HG03108 (cell line): ENCODE results near the gene DTYMK.
A peak's percentile ranks its signal among the peaks of the same experiment; 100 is the strongest.

Source experiments
- ATAC-seq: cut with Tn5 transposase; IDR thresholded peaks from one replicate; pipeline ENCODE4 v1.9.1; 2021; ENCODE audit warnings: moderate library complexity; ENCODE audit not compliant: unreplicated experiment

DTYMK gene

GRCh38 chr2:241708879-241709278 is 22.3 kb upstream of the DTYMK start:
- no peak for ATAC-seq

GRCh38 chr2:241706537-241706936 is 19.9 kb upstream of the DTYMK start:
- ATAC-seq, result no peak

GRCh38 chr2:241703032-241703604 is 16.5 kb upstream of the DTYMK start:
- ATAC-seq, result no peak

GRCh38 chr2:241702155-241703031 is 15.8 kb upstream of the DTYMK start:
- peak; percentile 74 for ATAC-seq

- peak; percentile 52 for ATAC-seq
Measured at GRCh38 chr2:241701399-241702154, 15.0 kb upstream of the DTYMK start, which contains the start of gene ING5. Gene ING5, plus strand, starts transcription at chr2:241702039. Its CDS starts 27 bp downstream, at chr2:241702066.

- ATAC-seq, result no peak
Measured at GRCh38 chr2:241701149-241701398, 14.5 kb upstream of the DTYMK start.

GRCh38 chr2:241695651-241696050 is 9.0 kb upstream of the DTYMK start:
- ATAC-seq, result no peak

GRCh38 chr2:241692448-241692847 is 5.8 kb upstream of the DTYMK start:
- ATAC-seq, result no peak

GRCh38 chr2:241690202-241690717 is 3.6 kb upstream of the DTYMK start:
- ATAC-seq, result no peak

- no peak for ATAC-seq
Measured at GRCh38 chr2:241689306-241689705, 2.7 kb upstream of the DTYMK start.

- peak; percentile 7 for ATAC-seq
Measured at GRCh38 chr2:241686324-241686649, 328 bp downstream of the DTYMK start.

GRCh38 chr2:241680827-241681599 is 5.6 kb downstream of the DTYMK start:
- no peak for ATAC-seq

- no peak for ATAC-seq
Measured at GRCh38 chr2:241680044-241680443, 6.6 kb downstream of the DTYMK start.

- no peak for ATAC-seq
Measured at GRCh38 chr2:241678784-241679540, 7.7 kb downstream of the DTYMK start.

GRCh38 chr2:241678307-241678706 is 8.3 kb downstream of the DTYMK start:
- no peak for ATAC-seq

- ATAC-seq, result no peak
Measured at GRCh38 chr2:241677392-241677791, 9.2 kb downstream of the DTYMK start.

GRCh38 chr2:241676665-241677064 is 9.9 kb downstream of the DTYMK start:
- no peak for ATAC-seq

- no peak for ATAC-seq
Measured at GRCh38 chr2:241675885-241676284, 10.7 kb downstream of the DTYMK start.

GRCh38 chr2:241673797-241674725 is 12.6 kb downstream of the DTYMK start:
- no peak for ATAC-seq
